SK-N-SH (cell line): Measurements from ENCODE around the gene ZNF547. TPM values are rescaled to one million over a fixed set of nuclear protein-coding genes. Genes with fewer than 3 reads are reported as not detected.
"Not testable (repeated sequence)": the region's sequence is repeated elsewhere in the genome, so short reads cannot be mapped to it uniquely, and the experiment has no call there.

Experiments
- CTCF ChIA-PET: fragments of 300-600, 350-600 bp; formaldehyde crosslinking; extraction: SDS; loops from one replicate; lab custom pipeline; 2021; lab: Yijun Ruan, JAX
- POLR2A ChIA-PET: fragments of 350-600 bp; sonication (Branson Sonifier 250); formaldehyde crosslinking; extraction: SDS; loops from one replicate; lab custom pipeline; 2020; ENCODE audit warnings: antibody characterized with exemption, inconsistent platforms; lab: Yijun Ruan, JAX
- DNase-seq: peaks from one replicate; pipeline ENCODE4 v3.0.0; 2012
- H2AFZ ChIP-seq: fragments of 200-600 bp; sonication (generic); 2 replicates; pipeline ENCODE4 v1.8.1; 2016; ENCODE audit warnings: antibody characterized with exemption, mild to moderate bottlenecking, low read depth
- H3F3A ChIP-seq: fragments of 200-600 bp; sonication (generic); replicated peaks from 2 replicates; pipeline ENCODE3; 2016; ENCODE audit warnings: antibody characterized with exemption, mild to moderate bottlenecking; ENCODE audit not compliant: insufficient read depth
- H3K27ac ChIP-seq, 2 experiments: fragments of 200-500 bp in 1 of 2; fragments of 200-600 bp in 1 of 2; sonication (Bioruptor generic) in 1 of 2; sonication (generic), shearing (Covaris generic) in 1 of 2; 2 replicates each; pipeline versions ENCODE4 v1.5.1 to v1.6.1; 2014 to 2016; ENCODE audit warnings: low read depth in 2 of 2, inconsistent platforms in 1 of 2, low read length in 1 of 2, mild to moderate bottlenecking in 1 of 2, mixed read lengths in 1 of 2
- H3K27me3 ChIP-seq: fragments of 200-600 bp; sonication (generic), shearing (Covaris generic); 2 replicates; pipeline ENCODE4 v1.6.1; 2016; ENCODE audit warnings: mixed run types; ENCODE audit not compliant: insufficient read depth
- H3K36me3 ChIP-seq, 2 experiments: fragments of 200-500 bp in 1 of 2; fragments of 200-600 bp in 1 of 2; sonication (Bioruptor generic) in 1 of 2; sonication (generic) in 1 of 2; replicated peaks in 1 of 2; 2 replicates each; pipeline versions ENCODE3 to v1.5.1; 2014 to 2016; ENCODE audit warnings: low read length in 1 of 2, mild to moderate bottlenecking in 1 of 2; ENCODE audit not compliant: insufficient read depth in 2 of 2, control insufficient read depth in 1 of 2
- H3K4me1 ChIP-seq, 2 experiments: fragments of 200-500 bp in 1 of 2; fragments of 200-600 bp in 1 of 2; sonication (Bioruptor generic) in 1 of 2; sonication (generic), shearing (Covaris generic) in 1 of 2; 2 replicates each; pipeline versions ENCODE4 v1.5.1 to v1.6.1; 2014 to 2016; ENCODE audit warnings: low read depth in 1 of 2, low read length in 1 of 2, mixed run types in 1 of 2; ENCODE audit not compliant: insufficient read depth in 2 of 2, control insufficient read depth in 1 of 2
- H3K4me2 ChIP-seq: fragments of 200-600 bp; sonication (generic), shearing (Covaris generic); 2 replicates; pipeline ENCODE4 v1.6.1; 2017; ENCODE audit warnings: mixed run types
- H3K4me3 ChIP-seq, 2 experiments: fragments of 200-500 bp in 1 of 2; fragments of 200-600 bp in 1 of 2; sonication (Bioruptor generic) in 1 of 2; sonication (generic), shearing (Covaris generic) in 1 of 2; 2 replicates each; pipeline versions ENCODE4 v1.5.1 to v1.8.1; 2014 to 2016; ENCODE audit warnings: low read depth in 2 of 2, inconsistent platforms in 1 of 2, low read length in 1 of 2, mild to moderate bottlenecking in 1 of 2, mixed read lengths in 1 of 2, moderate library complexity in 1 of 2
- H3K79me2 ChIP-seq: fragments of 200-600 bp; sonication (generic); 2 replicates; pipeline ENCODE4 v1.8.1; 2017; ENCODE audit warnings: mild to moderate bottlenecking; ENCODE audit not compliant: insufficient read depth
- H3K9ac ChIP-seq: fragments of 200-600 bp; sonication (generic); 2 replicates; pipeline ENCODE4 v1.6.1; 2017; ENCODE audit warnings: mixed run types
- H3K9me2 ChIP-seq: fragments of 200-600 bp; sonication (generic); 2 replicates; pipeline ENCODE4 v1.6.1; 2017; ENCODE audit warnings: mixed run types
- H3K9me3 ChIP-seq: fragments of 200-600 bp; sonication (generic); 2 replicates; pipeline ENCODE4 v1.6.1; 2017; ENCODE audit warnings: mixed run types, mild to moderate bottlenecking, moderate library complexity
- H4K20me1 ChIP-seq: fragments of 200-600 bp; sonication (generic); 2 replicates; pipeline ENCODE4 v1.6.1; 2017; ENCODE audit warnings: mild to moderate bottlenecking, mixed run types; ENCODE audit not compliant: insufficient read depth
- CHD2 ChIP-seq: fragments of 150-350 bp; IDR thresholded peaks from 2 replicates; pipeline ENCODE4 v1.6.1; 2018; ENCODE audit warnings: low read length; ENCODE audit not compliant: partially characterized antibody
- CTCF ChIP-seq: fragments of 200-600 bp; sonication (generic); IDR thresholded peaks from 2 replicates; pipeline ENCODE4 v1.6.1; 2017; ENCODE audit warnings: antibody characterized with exemption, mild to moderate bottlenecking, moderate library complexity
- EP300 ChIP-seq, 2 experiments: IDR thresholded peaks; 2 replicates each; pipeline versions ENCODE4 v1.4.0 to v1.6.1; 2012; ENCODE audit warnings: borderline replicate concordance in 1 of 2, low read depth in 1 of 2, low read length in 1 of 2
- FOSL2 ChIP-seq: IDR thresholded peaks from 2 replicates; pipeline ENCODE4 v1.4.0; 2012; ENCODE audit warnings: low read depth, mild to moderate bottlenecking, moderate library complexity, borderline replicate concordance
- FOXJ3 ChIP-seq: sonication (generic); formaldehyde crosslinking; IDR thresholded peaks from 2 replicates; pipeline ENCODE4 v1.5.1; 2020; ENCODE audit warnings: mild to moderate bottlenecking, missing genetic modification reagents
- FOXM1 ChIP-seq: IDR thresholded peaks from 2 replicates; pipeline ENCODE4 v1.4.0; 2012; ENCODE audit warnings: low read depth, mild to moderate bottlenecking
- GABPA ChIP-seq: IDR thresholded peaks from 2 replicates; pipeline ENCODE4 v1.4.0; 2012; ENCODE audit warnings: low read depth, mild to moderate bottlenecking
- GATA2 ChIP-seq: sonication (generic); formaldehyde crosslinking; IDR thresholded peaks from 2 replicates; pipeline ENCODE4 v1.5.0; 2020; ENCODE audit warnings: mild to moderate bottlenecking, missing genetic modification reagents
- JUND ChIP-seq: IDR thresholded peaks from 2 replicates; pipeline ENCODE4 v1.4.0; 2012
- MAX ChIP-seq: IDR thresholded peaks from 2 replicates; pipeline ENCODE4 v1.4.0; 2012; ENCODE audit warnings: low read depth
- MEF2A ChIP-seq: IDR thresholded peaks from 2 replicates; pipeline ENCODE4 v1.4.0; 2012; ENCODE audit warnings: low read depth, borderline replicate concordance
- MXI1 ChIP-seq: IDR thresholded peaks from 2 replicates; pipeline ENCODE4 v1.6.1; 2012; ENCODE audit warnings: mild to moderate bottlenecking, low read depth, low read length, improper control_type of control experiment
- NFIC ChIP-seq: IDR thresholded peaks from 2 replicates; pipeline ENCODE4 v1.4.0; 2012; ENCODE audit warnings: borderline replicate concordance
- NRF1 ChIP-seq: IDR thresholded peaks from 2 replicates; pipeline ENCODE4 v1.6.1; 2012; ENCODE audit warnings: low read depth, mild to moderate bottlenecking, low read length
- POLR2AphosphoS5 ChIP-seq: IDR thresholded peaks from 2 replicates; pipeline ENCODE4 v1.6.1; 2012; ENCODE audit warnings: low read depth, low read length
- RCOR1 ChIP-seq: fragments of 150-350 bp; IDR thresholded peaks from 2 replicates; pipeline ENCODE4 v1.6.1; 2017; ENCODE audit warnings: antibody characterized with exemption, low read length
- USF1 ChIP-seq: IDR thresholded peaks from 2 replicates; pipeline ENCODE4 v1.4.0; 2012; ENCODE audit warnings: low read depth, borderline replicate concordance
- WGBS: methylation state at CpG from one replicate; pipeline ENCODE4 v1.1.6; 2017; ENCODE audit warnings: low lambda C conversion rate; 5-methylcytosine and 5-hydroxymethylcytosine counted together
- polyA plus RNA-seq, 3 experiments: library from polyadenylated mRNA; depleted of rRNA; stranded (reverse); fragments of >200 nt; gene quantifications; 2 replicates each; pipeline ENCODE4 v1.2.3, GENCODE V29; 2012

ZNF547 gene
- polyA plus RNA-seq, 1 of the 3 experiments (the other 2 are of a cell fraction), result 1.5 TPM

GRCh38 chr19:57374179-57374578 lies 10.8 kb downstream of the ZNF547 start (continued):
- TF ChIP-seq NRF1, result no peak

GRCh38 chr19:57374647-57375046 lies 11.3 kb downstream of the ZNF547 start:
- H3K9ac ChIP-seq, POLR2A ChIA-PET: not testable (repeated sequence)

GRCh38 chr19:57376151-57376550 lies 12.8 kb downstream of the ZNF547 start:
- Histone ChIP-seq H3K9me2 (no peaks in the 10 kb centered on the region), H3K9me3 (no peaks in the 10 kb centered on the region; the same call in 1 of the 2 replicates), H2AFZ (no peak overlapping the region), H3K27me3 (no peaks in the 10 kb centered on the region), H3K4me2 (no peak overlapping the region), H3K9ac (no peak overlapping the region), H3K79me2 (no peaks in the 10 kb centered on the region), H3K36me3 (peaks cover 33 to 34% of the 10 kb centered on the region in 2 experiments), H3K4me1 (no peaks in the 10 kb centered on the region), H4K20me1 (no peaks in the 10 kb centered on the region), H3K4me3 (no peak overlapping the region), H3K27ac (no peak overlapping the region), H3F3A (no peaks in the 10 kb centered on the region)
- WGBS, result 96% methylated on average over 6 of the region's 6 CpGs
- ChIA-PET CTCF (no interaction called here), POLR2A (no interaction called here)
- no peak for DNase-seq
- TF ChIP-seq CHD2 (no peak), GATA2 (CRISPR knock-in tag) (no peak), FOXJ3 (CRISPR knock-in tag) (no peak), RCOR1 (no peak), NRF1 (no peak), POLR2AphosphoS5 (no peak), GABPA (no peak), MEF2A (no peak), EP300 (IDR thresholded peaks at IDR 0.05; ENCODE audit: borderline replicate concordance in 1 of 2, low read depth in 1 of 2, low read length in 1 of 2) (no peak), FOSL2 (no peak), FOXM1 (no peak), NFIC (no peak), MAX (no peak), USF1 (no peak), CTCF (no peak), MXI1 (no peak), JUND (no peak)

More at GRCh38 chr19:57374647-57375046, 11.3 kb downstream of the ZNF547 start:
- 85% methylated on average over 2 of the region's 2 CpGs for WGBS
- H3K9me3 ChIP-seq, H3K27me3 ChIP-seq, H3K79me2 ChIP-seq, H3K4me3 ChIP-seq, H4K20me1 ChIP-seq, H3K9me2 ChIP-seq, H3K27ac ChIP-seq, DNase-seq, H2AFZ ChIP-seq, CTCF ChIA-PET, H3K4me1 ChIP-seq, H3F3A ChIP-seq, H3K4me2 ChIP-seq: not testable (repeated sequence)
- peaks cover 33 to 34% of the 10 kb centered on the region in 2 experiments for H3K36me3 ChIP-seq
